AG10803 (cell line): ENCODE measurements around the gene PRKN.
A peak's percentile ranks its signal among the peaks of the same experiment; 100 is the strongest.

Source experiments
- DNase-seq: peaks from one replicate; pipeline ENCODE4 v3.0.0; 2010; ENCODE audit warnings: low read depth
- H3K4me3 ChIP-seq: 2 replicates; pipeline ENCODE4 v1.5.1; 2011; ENCODE audit warnings: mild to moderate bottlenecking, low read length, control low read depth
- TF ChIP-seq, protein P1 (sequence below): conservative IDR thresholded peaks from 2 replicates; pipeline ENCODE4 v1.5.1; 2011; ENCODE audit warnings: mild to moderate bottlenecking, low read length, control low read depth, inconsistent platforms

Gene PRKN

DNA sequence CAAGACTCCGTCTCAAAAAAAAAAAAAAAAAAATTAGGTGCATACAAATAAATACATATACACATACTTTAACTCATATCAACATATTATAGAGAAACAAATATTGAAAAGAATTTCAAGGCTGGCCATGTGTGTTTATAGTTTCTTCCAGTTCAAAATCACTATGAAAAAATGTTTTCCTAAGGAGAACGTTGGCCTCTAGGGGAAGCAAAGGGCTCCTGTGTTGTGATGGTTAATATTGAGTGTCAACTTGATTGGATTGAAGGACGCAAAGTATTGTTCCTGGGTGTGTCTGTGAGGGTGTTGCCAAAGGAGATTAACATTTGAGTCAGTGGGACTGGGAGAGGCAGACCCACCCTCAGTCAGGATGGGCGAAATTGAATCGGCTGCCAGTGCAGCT lies 1271.7 kb downstream of the PRKN start:
- no peak overlapping the region for H3K4me3 ChIP-seq
- TF ChIP-seq, protein P1, sequence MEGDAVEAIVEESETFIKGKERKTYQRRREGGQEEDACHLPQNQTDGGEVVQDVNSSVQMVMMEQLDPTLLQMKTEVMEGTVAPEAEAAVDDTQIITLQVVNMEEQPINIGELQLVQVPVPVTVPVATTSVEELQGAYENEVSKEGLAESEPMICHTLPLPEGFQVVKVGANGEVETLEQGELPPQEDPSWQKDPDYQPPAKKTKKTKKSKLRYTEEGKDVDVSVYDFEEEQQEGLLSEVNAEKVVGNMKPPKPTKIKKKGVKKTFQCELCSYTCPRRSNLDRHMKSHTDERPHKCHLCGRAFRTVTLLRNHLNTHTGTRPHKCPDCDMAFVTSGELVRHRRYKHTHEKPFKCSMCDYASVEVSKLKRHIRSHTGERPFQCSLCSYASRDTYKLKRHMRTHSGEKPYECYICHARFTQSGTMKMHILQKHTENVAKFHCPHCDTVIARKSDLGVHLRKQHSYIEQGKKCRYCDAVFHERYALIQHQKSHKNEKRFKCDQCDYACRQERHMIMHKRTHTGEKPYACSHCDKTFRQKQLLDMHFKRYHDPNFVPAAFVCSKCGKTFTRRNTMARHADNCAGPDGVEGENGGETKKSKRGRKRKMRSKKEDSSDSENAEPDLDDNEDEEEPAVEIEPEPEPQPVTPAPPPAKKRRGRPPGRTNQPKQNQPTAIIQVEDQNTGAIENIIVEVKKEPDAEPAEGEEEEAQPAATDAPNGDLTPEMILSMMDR, result no peak
- DNase-seq, result no peak

DNA sequence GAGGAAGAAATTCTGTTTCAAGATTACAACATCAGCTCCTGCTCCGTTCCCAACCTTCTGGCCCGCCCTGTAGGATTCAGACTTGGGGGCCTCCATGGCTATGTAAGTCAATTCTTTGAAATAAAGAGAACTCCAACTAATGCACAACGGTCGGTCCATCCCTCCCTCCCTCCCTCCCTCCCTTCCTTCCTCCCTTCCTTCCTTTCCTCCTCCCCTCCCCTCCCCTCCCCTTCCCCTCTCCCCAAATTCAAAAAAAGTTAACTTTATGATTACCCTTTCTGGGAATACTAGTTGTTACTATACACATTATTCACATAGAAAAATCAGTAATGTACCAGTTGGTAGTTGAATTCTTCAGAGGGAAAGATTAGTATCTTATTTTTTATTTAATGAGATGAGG lies 1274.0 kb downstream of the PRKN start:
- no peak overlapping the region for H3K4me3 ChIP-seq
- TF ChIP-seq, protein P1, result no peak
- no peak for DNase-seq

DNA sequence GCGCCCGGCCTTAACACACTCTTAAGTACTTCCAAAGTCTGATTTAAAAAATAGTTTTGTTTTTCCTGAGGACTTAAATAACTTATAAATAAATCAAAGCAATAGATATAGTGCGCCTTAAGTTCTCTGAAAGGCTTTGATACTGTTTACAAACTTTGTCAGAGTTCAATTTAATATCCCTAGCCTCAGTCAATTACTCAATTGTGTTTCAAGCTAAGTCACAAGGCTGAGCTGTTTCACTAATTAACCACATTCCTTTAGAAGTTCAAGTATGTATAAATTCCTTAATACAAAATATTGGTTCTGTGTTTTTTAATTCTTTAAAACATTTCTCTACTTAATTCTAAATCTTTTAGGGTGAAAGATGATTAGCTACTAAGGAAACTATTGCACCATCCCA lies 1275.3 kb downstream of the PRKN start:
- TF ChIP-seq, protein P1, result no peak
- no peak for DNase-seq
- H3K4me3 ChIP-seq, result no peak overlapping the region

DNA sequence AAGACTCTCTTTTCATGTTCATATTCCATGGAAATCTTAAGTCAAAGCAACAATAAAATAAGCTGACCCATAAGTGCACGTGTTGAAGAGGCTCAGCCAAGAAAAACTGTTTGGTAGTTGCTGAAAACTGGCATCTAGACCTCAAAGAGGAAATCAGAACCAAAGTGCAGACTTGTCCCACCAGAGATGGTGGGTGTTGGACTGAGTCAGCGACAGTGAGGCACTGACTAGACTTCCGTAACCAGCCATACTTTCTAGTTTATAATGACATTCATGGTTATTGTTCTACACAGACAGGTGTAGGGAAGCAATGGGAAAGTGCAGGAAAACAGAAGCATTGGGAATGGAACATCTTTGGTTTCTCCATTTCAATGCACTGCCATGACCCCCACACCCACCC lies 1278.0 kb downstream of the PRKN start:
- DNase-seq, result no peak
- TF ChIP-seq, protein P1, result no peak
- no peak overlapping the region for H3K4me3 ChIP-seq

DNA sequence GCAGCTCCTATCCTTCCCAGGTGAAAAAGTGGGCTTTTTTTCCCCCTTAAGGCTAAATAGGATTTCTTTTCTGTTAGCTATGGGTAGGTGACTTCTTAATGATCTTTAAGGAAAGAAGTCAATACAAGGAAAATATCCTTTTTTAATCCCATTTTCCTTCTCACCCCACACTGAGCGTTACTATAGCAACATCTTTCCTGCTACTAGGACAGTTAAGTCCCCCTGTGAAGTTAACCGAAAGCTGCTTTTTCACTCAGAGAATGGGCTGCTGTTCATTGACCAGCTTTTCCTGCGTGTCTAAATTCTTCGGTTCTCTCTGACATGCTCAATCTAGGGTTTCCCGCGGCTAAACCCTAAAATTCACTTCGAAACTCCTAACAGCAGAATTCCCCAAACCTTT lies 1280.6 kb downstream of the PRKN start:
- TF ChIP-seq, protein P1, result no peak
- DNase-seq, result no peak
- H3K4me3 ChIP-seq, result no peak overlapping the region

DNA sequence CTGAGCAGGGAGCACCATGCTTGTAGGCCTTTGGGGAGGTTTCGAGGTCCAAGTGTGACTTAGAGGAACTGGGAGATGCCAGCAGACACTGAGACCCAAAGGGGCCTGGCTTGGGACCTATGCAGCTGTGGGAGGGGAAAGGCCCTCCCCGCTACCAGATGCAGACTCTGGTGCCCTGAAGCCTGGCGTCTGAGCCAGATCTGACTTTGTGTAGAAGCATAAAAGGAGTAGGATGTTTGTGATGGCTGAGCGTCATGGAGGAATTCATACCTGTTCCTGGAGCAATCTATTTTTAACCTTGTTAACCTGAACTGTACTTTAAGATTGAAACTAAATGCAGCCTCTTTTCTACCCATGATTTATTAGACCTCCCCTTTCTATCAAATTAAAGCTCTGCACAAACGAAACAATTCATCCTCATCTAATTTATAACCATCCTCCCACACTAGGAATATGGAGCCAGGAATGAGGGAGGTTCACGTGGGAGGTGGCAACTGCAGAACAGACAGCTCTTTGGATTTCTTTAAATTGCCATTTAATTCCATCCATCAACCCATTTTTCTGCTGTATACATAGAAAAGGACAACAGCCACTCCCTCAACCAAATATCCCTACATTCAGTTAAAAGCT lies 1281.2 kb downstream of the PRKN start:
- H3K4me3 ChIP-seq, result no peak overlapping the region
- TF ChIP-seq, protein P1, result no peak
- DNase-seq, result no peak

DNA sequence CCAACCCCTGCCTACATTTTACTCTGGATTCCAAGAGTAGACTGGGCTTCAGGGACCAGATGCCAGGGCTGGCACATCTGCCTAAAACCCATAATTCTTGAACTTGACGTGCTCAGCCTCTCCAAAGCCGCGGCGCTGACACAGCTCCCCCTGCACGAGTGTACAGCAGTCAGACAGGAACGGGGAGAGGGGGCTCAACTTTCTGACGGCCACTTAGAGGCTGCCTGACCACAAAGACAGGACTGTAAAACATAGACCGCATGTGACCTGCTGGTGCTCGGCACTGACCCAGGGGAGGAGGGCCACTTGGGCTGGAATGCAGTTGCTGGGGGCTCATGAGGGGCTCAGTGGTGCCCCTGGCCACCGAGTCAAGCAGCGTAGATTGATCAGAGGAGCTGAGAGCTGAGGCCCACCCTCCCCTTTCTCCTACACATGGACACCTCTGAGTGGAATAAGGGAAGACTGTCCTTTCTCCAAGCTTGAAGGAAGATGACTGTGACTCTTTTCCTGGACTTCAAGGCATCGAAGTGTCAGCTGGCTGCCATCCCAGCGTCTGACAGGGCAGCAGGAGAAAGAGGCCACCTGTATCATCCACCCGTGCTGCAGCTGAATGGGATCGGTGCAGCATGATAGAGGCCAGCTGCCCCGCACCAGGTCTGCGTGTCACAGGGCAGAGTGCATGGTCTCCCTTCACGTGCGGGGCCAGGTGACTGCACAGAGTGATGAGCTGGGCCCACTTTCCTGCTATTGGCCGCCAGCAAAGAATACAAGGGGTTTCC lies 1282.4 kb downstream of the PRKN start:
- TF ChIP-seq, protein P1, result no peak
- DNase-seq, result peak; percentile 48
- H3K4me3 ChIP-seq, result no peak overlapping the region
